OCI-LY7 (cell line): ENCODE results near the gene TXNL4A.

ENCODE experiments used
- EZH2phosphoT487 ChIP-seq: fragments of 200-600 bp; sonication (generic); IDR thresholded peaks from 2 replicates; pipeline ENCODE4 v1.6.1; 2018; ENCODE audit warnings: low read depth, borderline replicate concordance, mild to moderate bottlenecking, mixed run types, antibody characterized with exemption, low read length, moderate library complexity, mixed read lengths
- TF ChIP-seq, protein P1 (sequence below): fragments of 200-600 bp; sonication (generic); conservative IDR thresholded peaks from 2 replicates; pipeline ENCODE4 v1.5.1; 2014; ENCODE audit warnings: mild to moderate bottlenecking, antibody characterized with exemption, low read length, moderate library complexity, mixed read lengths

DNA sequence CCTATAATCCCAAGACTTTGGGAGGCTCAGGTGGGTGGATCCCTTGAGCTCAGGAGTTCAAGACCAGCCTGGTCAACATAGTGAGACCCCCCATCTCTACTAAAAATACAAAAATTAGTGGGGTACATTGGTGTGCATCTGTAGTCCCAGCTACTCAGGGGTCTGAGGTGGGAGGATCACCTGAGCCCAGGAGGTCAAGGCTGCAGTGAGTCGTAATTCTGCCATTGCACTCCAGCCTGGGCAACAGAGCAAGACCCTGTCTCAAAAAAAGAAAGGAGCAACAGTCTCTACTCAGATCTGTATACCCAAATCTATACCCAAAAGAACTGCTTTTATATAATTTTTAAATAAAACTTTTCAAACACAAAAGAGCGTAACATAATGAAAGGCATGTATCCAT lies 29.4 kb downstream of the TXNL4A start:
- TF ChIP-seq, protein P1, sequence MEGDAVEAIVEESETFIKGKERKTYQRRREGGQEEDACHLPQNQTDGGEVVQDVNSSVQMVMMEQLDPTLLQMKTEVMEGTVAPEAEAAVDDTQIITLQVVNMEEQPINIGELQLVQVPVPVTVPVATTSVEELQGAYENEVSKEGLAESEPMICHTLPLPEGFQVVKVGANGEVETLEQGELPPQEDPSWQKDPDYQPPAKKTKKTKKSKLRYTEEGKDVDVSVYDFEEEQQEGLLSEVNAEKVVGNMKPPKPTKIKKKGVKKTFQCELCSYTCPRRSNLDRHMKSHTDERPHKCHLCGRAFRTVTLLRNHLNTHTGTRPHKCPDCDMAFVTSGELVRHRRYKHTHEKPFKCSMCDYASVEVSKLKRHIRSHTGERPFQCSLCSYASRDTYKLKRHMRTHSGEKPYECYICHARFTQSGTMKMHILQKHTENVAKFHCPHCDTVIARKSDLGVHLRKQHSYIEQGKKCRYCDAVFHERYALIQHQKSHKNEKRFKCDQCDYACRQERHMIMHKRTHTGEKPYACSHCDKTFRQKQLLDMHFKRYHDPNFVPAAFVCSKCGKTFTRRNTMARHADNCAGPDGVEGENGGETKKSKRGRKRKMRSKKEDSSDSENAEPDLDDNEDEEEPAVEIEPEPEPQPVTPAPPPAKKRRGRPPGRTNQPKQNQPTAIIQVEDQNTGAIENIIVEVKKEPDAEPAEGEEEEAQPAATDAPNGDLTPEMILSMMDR = no peak
- no peak for TF ChIP-seq EZH2phosphoT487
